D721Med (cell line): ENCODE data around the gene FERMT3.

ENCODE experiments used
- DNase-seq: peaks from one replicate; pipeline ENCODE4 v3.0.0; 2011; ENCODE audit warnings: low spot score; ENCODE audit not compliant: insufficient read length
- FAIRE-seq: peaks from 2 replicates; lab custom pipeline; 2011; peaks lifted over from hg19 to GRCh38; lab: Jason Lieb, UNC
- TF ChIP-seq, protein P1 (sequence below): IDR thresholded peaks from 2 replicates; pipeline ENCODE4 v1.5.1; 2012; ENCODE audit warnings: mild to moderate bottlenecking, control low read depth; ENCODE audit not compliant: insufficient read depth; ENCODE audit errors: missing control alignments

FERMT3 gene

DNA sequence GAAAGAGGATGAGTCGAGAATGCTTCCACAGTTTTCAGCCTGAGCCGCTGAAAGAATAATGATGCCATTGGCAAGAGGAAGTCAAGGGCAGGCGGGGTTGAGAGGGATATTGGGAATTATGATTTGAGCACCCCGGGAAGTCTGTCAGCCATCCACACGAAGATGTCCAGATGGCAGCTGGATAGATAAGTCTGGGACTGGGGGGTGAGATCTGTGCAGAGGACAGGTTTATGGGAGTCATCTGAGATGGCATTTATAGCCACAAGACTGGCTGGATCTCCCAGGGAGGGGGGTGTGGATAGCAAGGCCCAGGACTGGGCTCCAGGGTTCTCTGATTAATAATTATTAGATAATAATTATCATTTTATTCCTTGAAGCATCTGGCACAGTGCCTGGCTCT lies 25.6 kb upstream of the FERMT3 start:
- no peak for DNase-seq
- no peak for FAIRE-seq
- TF ChIP-seq, protein P1, sequence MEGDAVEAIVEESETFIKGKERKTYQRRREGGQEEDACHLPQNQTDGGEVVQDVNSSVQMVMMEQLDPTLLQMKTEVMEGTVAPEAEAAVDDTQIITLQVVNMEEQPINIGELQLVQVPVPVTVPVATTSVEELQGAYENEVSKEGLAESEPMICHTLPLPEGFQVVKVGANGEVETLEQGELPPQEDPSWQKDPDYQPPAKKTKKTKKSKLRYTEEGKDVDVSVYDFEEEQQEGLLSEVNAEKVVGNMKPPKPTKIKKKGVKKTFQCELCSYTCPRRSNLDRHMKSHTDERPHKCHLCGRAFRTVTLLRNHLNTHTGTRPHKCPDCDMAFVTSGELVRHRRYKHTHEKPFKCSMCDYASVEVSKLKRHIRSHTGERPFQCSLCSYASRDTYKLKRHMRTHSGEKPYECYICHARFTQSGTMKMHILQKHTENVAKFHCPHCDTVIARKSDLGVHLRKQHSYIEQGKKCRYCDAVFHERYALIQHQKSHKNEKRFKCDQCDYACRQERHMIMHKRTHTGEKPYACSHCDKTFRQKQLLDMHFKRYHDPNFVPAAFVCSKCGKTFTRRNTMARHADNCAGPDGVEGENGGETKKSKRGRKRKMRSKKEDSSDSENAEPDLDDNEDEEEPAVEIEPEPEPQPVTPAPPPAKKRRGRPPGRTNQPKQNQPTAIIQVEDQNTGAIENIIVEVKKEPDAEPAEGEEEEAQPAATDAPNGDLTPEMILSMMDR: no peak

DNA sequence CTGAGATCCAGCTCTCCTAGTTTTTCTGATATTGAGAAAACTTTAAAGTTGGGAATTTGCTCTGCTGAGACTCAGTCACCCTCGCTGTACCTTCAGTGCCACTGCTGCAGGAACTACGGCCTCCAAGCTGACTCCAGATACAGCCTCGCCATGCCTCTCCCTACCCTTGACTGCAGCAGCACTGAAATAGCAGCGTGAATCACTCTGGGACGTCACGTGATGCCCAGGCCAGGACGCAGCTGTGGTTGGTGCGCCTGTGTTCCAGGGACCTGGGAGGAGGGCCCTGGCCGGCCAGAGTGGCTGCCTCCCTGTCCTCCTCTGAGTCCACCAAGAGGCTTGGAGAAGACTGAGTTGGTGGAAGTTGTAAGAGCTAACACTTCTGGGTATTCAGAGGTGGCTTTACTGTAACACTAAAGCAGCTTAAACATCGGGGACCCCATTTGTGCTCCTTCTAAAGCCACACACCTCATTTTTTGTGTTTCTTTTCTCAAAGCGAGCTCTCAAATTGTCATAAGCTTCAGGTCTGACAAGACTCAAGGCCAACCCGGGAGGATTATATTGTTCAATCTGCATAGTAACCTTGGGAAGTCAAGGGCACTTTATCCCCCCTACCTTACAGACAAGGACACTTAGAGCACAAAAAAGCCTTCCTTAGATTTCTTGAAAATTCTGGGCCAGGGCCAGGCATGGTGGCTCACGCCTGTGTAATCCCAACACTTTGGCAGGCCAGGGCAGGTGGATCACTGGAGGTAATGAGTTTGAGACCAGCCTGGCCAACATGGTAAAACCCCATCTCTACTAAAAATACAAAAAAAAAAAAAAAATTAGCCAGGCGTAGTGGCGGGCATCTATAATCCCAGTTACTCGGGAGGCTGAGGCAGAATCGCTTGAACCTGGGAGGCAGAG lies 24.8 kb upstream of the FERMT3 start:
- FAIRE-seq (no peak), DNase-seq (no peak)
- TF ChIP-seq, protein P1: no peak

DNA sequence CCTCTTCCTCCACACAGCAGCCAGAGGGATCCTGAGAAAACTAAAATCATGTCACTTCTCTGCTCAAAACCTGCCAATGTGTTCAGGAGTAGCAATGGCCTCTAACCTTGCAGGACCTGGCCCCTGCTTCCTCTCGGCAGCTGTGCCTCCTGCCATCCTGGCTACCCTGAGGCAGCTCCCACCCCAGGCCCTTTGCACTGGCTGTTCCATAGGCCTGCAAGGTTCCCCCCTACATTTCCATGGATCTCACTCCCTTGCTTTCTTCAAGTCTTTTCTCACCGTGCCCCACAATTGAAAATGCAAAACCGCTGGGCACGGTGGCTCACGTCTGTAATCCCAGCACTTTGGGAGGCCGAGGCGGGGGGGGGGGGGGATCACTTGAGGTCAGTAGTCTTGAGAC lies 22.6 kb upstream of the FERMT3 start:
- FAIRE-seq (no peak), DNase-seq (no peak)
- TF ChIP-seq, protein P1: no peak

DNA sequence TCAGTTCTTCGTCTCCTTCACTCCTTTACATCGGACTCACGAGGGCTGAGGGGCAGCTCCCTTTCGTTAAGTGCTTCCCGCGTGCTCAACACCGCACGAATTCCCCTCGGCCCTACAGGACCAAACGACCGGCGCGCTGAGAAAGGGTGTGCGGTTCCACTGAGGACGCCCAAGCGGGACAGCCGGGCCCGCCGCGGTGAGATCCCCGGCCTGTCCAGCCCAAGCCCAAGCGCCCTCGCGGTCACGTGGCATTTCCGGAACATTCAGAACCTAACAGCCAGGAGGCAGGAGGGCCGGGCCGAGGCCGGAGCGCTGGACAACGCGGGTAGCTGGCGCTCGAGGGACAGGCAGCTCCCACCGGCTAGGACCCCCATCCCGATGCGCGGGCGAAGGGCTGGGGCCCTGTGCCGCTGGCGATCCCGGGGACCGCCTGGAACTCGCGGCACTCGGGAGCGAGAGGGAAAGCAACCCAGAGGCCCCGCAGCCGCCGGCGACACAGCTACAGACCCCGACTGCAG lies 21.3 kb upstream of the FERMT3 start:
- TF ChIP-seq, protein P1: no peak
- FAIRE-seq (no peak), DNase-seq (no peak)

DNA sequence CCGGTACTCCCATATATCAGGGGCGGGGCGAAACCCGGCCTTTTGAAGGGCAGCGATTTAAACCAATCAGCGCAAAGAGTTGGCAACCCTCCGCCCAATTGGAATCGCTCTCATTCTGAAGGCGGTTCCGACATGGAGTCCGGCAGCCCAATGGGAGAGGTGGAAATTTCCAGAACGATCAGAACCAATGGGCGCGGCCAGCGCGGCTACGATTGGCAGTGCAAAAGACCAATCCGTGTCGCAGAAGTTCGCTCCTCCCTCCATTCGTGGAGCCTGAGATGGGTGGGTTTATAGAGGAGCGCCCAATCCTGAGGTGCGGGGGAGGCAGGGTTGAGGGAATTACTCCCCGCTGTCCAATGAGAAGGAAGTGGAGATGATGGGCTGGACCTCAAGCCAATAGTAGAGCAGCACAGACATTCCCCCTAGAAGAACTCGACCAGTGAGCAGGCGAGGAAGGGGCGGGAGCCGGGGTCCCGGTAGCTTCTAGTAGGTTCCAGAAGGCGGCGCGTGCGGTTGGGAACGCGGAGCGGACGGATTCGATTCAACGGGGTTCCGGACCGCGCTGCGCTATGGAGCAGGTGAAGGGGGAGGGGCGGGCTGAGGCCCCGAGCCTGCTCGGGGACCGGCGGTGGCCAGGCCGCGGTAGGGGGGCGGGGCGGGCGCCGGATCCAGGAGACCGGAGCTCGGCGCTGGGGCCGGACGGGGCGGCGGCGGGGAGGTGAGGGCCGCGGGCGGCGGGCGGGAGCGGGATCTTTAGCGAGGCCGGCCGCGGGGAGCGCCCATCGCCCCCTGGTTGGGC lies 20.6 kb upstream of the FERMT3 start, which contains the start of gene STIP1:
STIP1 (plus strand) TSS at position 479 of the 799 bp plus-strand sequence; CDS start at position 570, 91 bp downstream.
- FAIRE-seq (no peak), DNase-seq (peak; percentile 88)
- TF ChIP-seq, protein P1: peak; percentile 12

DNA sequence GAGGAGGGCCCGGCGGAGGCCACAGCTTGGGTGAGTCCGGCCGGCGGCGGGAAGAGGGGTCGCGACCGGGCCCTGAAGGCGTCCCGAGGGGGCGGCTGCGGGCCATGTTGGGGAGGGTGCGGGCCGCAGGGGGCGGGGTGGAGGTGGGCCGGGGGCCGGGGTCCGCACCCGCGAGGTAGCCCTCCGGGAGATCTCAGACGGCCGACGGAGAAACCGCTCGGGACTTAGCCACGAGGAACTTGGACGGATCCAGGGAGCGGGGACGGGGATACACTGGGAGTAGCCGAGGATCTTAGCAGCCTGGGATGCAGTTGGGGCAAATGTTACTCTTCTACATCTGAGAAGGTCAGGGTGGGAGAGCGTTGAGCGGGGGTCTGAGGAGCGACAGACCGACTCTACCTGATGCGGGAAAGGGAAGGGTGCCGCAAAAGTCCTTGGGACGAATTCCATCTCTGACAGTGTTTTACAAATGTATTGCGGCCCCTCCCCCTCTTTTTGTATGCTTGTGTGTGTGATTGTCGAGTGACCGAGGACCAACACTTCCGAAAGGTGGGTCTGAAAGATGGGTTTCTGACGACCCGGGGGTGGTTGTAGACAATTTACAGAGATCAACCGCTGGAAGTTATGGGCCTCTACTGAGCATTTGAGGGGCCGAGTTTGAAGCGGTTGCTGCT lies 19.9 kb upstream of the FERMT3 start:
- DNase-seq (no peak), FAIRE-seq (no peak)
- TF ChIP-seq, protein P1: no peak
